Activated naive CD4-positive, alpha-beta T cell (primary cell): ENCODE results near the gene DEAF1.

Source experiments
- DNase-seq, 4 experiments: peaks; one replicate each; lab custom pipeline; 2025; lab: John Stamatoyannopoulos, UW

DEAF1 gene

DNA sequence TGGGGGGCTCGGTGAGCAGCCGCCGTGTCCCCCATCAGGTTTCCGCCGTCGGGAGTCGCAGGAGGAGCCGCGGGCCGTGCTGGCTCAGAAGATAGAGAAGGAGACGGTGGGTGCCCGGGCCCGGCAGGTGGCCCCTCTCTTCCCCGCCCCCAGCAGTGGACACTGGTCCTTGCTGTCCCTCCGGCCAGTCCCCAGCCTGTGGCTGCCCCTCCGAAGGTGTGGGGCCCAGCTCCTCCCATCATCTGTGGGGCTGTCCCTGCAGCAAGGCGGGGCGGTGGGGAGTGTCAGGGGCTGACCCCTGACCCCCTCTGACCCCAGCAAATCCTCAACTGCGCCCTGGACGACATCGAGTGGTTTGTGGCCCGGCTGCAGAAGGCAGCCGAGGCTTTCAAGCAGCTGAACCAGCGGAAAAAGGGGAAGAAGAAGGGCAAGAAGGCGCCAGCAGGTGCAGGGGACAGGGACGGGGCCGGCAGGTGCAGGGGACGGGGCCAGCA lies 26.3 kb upstream of the DEAF1 start:
- no peak for DNase-seq

- peak; percentile 47 to 60 (median 54) for DNase-seq
Measured at GRCh38 chr11:720642-721246, 25.7 kb upstream of the DEAF1 start.

DNA sequence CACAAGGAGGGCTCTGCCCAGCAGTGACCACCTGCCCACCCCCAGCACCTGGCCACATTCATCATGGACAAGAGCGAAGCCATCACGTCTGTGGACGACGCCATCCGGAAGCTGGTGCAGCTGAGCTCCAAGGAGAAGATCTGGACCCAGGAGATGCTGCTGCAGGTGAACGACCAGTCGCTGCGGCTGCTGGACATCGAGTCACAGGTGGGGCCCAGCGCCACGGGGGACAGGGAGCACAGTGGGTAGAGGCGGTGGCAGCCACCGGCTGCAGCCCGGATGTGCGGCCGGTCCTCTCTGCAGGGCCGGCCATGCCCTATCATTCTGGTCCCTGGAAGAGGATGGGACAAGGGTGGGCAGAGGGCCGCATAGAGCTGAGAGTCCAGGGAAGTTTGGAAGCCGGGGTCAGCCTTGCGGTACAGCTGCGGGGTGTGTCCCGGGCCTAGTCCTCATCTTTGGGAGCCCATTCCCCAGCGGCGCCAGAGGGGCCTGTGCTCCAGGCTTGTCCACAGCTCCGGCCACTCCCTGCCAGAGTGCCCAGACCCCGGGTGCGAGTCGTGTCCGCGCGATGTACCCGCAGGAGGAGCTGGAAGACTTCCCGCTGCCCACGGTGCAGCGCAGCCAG lies 25.1 kb upstream of the DEAF1 start:
- no peak for DNase-seq

GRCh38 chr11:719214-720016 lies 24.4 kb upstream of the DEAF1 start:
- DNase-seq: no peak

DNA sequence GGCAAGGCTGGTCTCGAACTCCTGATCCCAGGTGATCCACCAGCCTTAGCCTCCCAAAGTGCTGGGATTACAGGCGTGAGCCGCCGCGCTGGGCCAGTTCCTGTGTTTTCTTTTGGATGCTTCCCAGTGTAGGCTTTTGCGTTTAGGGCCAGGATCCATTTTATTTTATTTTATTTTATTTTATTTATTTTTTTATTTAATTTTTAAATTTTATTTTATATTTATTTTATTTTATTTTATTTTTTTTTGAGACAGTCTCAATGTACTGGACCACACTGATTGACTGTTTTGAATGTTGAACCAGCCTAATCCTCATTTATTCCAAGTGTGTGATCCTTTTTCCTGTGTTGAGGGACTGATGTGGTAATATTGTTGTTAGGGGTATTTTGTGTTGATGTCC lies 19.4 kb upstream of the DEAF1 start:
- no peak for DNase-seq

DNA sequence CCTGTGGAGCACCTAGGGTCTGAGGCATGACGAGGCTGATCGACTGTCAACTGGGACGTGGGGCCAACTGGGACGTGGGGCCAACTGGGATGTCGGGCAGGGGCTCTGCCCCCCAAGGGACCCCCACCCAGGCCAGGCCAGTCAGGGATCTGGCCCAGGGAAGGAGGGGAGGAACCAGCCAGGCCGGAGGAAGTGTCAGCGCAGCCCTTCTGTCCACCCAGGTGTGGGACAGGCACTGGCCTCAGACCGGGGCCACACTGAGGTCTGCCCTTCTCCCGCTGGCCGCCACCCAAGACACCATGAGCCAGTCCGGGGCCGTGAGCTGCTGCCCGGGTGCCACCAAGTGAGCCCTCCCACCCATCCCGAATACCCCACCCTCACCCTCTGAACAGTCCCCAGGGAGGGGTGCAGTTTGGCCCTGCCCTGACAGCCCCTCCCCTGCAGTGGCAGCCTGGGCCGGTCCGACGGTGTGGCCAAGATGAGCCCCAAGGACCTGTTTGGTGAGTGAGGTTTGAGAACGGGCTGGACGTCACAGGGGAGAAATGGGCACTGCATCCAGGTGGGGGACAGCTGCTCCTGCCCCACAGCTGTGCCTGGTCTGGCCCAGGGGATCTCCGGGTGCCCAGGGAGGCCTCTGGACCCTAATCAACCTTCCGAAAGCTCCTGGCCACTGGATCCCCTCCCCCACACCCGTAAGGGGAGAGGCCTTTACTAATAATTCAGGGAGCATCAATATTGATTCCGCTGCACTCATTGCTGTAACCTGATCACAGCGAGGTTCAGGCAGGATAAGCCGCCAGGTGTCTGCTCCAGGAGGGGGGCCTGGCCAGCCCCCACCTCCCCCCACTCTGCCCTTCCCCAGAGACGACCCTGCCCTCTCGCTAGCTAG lies 14.3 kb upstream of the DEAF1 start:
- DNase-seq: no peak

DNA sequence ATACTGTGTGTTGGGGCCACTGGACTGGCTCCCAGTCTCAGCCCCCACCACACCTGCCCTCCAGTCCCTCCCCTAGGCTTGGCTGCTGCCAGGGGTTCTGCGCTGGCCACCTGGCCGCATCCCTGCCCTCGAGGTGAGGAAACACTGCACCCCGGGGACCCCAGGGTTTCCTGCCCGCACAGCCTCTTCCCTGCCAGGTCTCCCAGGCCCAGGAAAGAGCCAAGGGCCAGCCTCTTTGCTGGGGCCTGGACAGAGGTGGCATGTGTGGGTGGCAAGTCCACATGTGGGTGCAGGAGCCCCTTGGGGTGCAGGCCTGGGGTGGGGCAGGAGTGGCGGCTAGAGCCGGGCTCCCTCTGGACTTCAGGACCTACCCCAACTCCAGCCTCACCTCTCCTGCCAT lies 13.5 kb upstream of the DEAF1 start:
- DNase-seq: no peak

DNA sequence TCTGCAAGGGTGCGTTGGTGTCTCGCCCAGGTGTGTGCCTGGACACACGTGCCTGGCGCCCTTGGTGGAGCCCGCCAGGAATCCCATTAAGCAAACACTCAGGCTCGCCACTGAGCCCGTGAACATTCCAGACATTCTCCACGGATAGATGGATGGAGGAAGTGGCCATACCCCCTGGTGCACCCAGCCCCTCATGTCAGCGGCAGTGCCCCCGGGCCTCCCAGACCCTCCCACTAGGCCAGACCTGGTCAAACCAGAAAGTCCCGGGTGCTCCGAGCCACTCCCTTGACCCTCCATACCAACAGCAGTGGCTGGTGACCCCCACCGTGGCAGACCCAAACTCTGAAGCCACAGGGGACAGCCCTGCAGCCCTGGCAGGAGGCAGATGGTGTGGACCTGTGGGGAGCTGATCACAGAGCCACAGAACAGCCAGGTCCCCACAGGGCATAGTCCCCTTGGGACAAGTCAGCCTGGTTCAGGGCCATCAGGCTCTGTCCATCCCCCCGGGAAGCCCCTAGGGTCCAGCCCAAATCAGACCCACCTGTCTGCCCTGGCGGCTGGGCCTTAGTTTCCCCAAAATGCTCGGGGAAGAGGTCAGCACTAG lies 12.9 kb upstream of the DEAF1 start:
- no peak for DNase-seq

- no peak for DNase-seq
Measured at GRCh38 chr11:706957-707816, 12.2 kb upstream of the DEAF1 start.

DNA sequence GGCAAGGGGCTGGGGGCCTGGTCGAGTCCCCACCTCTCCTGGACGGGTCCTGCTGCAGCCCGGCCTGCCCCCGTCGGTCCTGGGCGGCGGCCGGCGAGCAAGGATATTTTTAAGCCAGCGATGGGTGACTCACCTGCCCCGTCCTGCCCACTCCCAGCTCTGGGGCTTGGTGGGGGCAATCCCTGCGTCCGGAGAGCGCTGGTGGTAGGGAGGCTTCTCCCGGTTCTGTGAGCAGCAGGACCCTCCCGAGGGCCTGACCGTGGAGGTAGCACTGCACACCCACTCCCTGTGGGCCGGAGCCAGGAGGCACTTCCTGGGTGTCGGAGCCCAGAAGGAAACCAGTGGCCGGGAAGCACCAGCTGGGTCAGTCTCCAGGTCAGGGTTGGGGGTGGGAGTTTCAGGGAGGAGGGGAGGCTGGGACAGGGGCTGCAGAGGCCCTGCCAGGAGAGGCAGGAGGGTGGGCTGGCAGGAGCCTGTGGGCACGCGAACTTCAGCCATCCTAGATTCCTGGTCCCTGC lies 11.5 kb upstream of the DEAF1 start:
- DNase-seq: no peak

DNA sequence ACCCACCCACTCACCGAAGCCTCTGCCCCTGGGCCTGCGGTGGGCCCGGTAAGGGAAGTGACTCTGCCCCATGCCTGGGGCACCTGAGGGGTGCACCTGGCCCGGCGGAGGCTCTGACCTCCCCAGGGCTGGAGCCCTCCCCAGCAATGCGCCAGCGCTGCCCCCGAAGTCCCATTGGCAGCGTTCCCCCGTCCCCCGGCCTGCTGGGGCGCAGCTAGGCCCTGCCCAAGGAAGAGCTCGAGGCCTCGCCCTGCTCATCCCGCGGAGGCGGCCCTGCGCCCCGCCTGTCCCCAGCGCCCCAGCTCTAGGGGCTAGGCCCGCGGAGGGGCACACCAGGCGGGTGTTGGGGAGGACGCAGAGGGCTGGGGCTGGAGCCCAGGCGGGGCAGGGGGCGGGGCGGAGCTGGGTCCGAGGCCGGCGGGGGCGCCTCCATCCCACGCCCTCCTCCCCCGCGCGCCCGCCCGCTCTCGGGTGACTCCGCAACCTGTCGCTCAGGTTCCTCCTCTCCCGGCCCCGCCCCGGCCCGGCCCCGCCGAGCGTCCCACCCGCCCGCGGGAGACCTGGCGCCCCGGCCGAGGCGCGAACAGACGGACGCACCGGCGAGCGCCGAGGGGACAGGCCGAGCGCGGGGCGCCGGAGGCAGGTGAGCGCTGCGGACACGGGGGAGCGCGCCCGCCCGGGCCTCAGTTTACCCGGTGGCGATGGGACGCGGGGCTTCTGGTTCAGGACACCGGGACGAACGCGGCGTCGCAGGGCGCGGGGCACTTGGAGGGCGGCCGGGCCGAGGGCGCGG lies 10.8 kb upstream of the DEAF1 start, which contains the start of gene EPS8L2:
Gene EPS8L2, plus strand, starts transcription at position 586 of the 793 bp plus-strand sequence. CDS start 3,177 bp downstream, outside the sequence.
- DNase-seq: peak in 1 of 4 experiments; percentile 17

DNA sequence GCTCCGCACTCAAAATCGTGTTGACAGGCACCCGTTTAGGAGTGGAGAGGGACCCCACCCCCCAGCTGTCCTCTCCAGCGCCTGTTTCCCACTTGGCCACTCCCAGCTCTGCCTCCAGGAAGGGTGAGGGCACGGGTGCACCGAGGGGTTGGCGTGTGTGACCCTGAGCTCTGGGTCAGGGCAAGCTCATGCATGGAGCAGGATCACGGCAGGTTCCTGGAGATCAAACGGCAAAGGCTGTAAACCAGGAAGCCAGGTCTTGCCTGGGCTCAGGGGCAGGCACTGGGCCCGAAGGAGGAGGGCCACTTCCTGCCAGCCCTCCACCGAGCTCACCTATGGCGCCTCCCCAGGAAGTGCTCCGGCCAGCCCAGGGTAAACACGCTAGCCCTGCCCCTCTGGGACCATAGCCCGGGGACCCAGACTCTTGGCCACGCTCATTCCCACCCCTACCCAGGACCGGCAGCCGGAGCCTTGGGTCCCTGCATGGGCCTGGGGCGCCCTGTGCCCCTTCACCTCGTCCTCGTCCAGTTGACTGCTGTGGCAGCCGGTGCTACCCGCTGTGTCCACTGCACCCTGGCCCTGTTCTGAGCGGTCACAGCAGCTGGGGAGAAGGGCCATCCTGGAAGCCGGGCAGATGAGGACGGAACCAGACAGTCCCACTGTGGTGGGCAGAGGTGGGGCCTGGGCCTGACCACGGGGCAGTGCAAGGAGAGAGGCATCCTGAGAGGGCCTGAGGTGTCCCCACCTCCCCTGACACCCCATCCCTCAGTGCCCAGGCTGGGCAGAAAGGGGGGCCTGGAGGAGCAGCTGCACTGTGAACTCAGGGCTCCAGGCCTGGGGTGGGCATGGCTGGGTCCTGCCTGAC lies 10.0 kb upstream of the DEAF1 start:
- no peak for DNase-seq

GRCh38 chr11:704228-704674 lies 9.2 kb upstream of the DEAF1 start:
- no peak for DNase-seq

GRCh38 chr11:703506-703905 lies 8.5 kb upstream of the DEAF1 start:
- no peak for DNase-seq

- DNase-seq: no peak
Measured at GRCh38 chr11:702462-703461, 7.7 kb upstream of the DEAF1 start.

GRCh38 chr11:701741-702461 lies 6.9 kb upstream of the DEAF1 start:
- DNase-seq: no peak
